HG02884 (cell line): ENCODE data around the gene C3orf18.
A peak's percentile ranks its signal among the peaks of the same experiment; 100 is the strongest.

Source experiments
- ATAC-seq: cut with Tn5 transposase; IDR thresholded peaks from one replicate; pipeline ENCODE4 v1.9.1; 2021; ENCODE audit warnings: mild to moderate bottlenecking, moderate library complexity; ENCODE audit not compliant: unreplicated experiment

C3orf18 gene

GRCh38 chr3:50567386-50568167 lies at the start of gene C3orf18:
C3orf18 (minus strand) TSS chr3:50567747; CDS start chr3:50565699, 2,048 bp downstream.
- ATAC-seq = peak; percentile 85

- peak; percentile 64 for ATAC-seq
Measured at GRCh38 chr3:50616770-50617095, 49.2 kb upstream of the C3orf18 start.

GRCh38 chr3:50616003-50616769 lies 48.6 kb upstream of the C3orf18 start:
- ATAC-seq = no peak

DNA sequence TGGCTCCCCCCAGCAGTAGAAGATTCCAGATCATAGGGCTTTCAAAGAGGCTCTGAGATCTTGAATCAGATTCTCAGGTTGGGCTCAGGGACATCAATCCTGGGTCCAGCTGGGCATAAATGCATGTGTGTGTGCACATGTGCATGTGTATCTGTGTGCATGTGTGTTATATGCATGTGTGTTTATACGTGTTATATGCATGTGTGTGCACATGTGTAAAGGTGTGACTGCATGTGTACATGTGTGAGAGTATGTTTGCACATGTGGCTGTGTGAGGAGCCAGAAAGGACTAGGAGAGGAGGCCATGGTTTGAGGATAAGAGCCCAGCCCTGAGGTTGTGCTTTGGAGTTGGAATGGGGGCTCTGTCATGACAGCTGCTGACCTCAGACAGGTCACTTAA lies 47.6 kb upstream of the C3orf18 start:
- no peak for ATAC-seq

- ATAC-seq = no peak
Measured at GRCh38 chr3:50612970-50613846, 45.7 kb upstream of the C3orf18 start.

DNA sequence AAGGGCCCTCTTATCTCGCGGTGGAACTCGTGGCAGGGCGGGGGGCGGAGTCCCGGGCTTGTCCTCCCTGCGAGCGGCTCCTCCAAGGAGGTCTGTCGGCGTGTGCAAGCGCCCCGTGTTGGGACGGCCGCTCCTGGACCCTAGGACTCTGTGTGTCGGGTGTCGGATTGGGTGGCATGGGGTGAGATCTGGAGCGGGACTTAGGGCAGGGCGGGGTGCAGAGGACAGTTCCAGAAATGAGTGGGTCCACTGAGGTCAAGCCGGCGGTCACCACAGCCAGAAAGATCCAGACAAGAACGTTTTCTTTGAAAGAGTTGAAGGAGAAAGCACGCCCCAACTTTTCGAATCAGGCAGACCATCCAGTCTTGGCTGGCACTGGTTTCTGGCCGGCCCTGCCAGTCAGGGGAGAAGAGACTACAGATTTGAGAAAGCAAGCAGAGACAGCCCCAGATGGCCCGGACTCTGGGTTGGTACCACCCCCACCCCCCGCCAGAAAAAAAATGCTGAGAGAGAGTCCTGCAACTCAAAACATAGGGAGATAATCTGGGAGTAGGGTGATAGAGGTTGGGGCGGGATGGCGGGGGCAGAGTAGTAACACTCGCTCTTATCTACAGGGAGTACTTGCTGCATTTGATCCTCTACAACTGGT lies 44.8 kb upstream of the C3orf18 start:
- ATAC-seq = no peak

DNA sequence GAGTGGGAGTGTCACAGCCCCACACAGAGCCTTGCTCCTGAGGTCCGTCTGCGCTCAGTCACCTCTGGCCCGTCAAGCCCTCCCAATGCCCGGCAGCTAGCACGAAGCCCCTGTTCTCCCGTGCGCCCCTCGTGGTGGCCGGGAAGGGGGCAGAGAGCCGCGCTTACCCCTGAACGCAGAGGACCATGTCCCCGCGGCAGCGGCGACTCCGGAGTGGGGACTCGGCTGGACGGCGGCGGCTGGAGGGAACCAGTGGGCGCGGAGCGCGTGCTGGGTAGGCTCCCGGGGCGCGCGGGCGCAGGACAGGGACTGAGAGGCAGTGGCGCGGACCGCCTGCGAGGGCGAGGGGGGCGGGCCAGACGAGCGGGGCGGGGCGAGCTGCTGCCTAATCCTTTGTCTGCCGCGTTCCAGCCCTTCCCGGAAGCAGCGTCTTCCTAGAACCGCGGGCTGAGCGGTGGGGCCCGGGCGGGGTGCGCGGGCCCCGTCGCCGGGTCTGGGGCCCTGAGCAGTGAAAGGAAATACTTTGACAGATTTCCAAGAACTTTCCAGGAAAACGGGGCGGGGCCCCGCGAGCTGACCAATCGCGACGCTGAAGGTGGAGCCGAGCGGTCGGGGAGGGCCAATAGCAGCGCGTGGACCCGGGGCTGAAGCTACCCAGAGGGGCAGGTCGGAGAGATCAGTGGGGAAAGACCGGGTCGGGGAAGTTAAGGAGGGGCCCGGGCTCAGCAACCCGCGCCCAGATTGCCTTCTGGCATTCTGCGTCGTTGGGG lies 44.1 kb upstream of the C3orf18 start, which contains the start of gene CISH:
Gene CISH (minus strand): TSS at position 311 of the 770 bp plus-strand sequence. CDS start 124 bp downstream, at position 187.
- peak; percentile 68 for ATAC-seq

DNA sequence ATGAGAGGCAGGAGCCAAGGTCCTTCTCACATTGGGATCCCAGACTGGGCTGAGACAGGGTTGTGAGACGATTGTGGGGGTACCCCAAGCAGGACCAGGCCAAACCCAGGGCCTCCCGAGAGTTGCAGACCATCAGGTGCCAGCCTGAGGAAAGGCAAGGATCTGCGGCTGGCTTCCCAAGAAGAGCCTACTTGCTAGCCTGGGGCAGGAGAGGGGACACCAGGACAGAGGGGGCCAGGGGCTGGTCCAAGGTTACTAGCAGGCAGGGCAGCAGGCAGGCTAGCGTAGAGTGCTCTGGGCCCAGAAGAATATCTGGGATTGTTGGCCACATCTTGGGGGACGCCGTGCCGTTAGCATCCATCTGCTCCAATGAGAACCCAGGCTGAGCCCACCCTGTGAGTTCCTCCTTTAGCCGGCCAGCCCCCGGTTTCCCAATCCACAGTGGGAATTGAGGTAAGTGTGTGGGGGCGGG lies 43.5 kb upstream of the C3orf18 start:
- ATAC-seq = no peak

- no peak for ATAC-seq
Measured at GRCh38 chr3:50610181-50610971, 42.8 kb upstream of the C3orf18 start.

DNA sequence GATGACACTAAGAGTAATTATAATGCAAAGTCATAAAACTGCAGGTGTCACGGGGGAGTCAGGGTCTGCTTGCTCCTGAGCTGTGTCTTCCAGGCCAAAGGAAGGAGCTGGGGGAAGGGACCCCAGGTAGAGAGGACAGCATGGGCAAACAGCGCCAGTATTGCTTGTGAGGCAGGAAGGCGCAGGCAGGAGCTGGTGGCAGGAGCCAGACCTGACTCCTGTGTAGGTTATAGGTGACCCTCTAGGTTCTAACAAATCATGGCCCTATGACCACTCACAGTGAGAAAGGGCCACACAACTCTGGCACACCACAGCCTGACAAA lies 42.2 kb upstream of the C3orf18 start:
- ATAC-seq = no peak

- no peak for ATAC-seq
Measured at GRCh38 chr3:50609071-50609762, 41.7 kb upstream of the C3orf18 start.

DNA sequence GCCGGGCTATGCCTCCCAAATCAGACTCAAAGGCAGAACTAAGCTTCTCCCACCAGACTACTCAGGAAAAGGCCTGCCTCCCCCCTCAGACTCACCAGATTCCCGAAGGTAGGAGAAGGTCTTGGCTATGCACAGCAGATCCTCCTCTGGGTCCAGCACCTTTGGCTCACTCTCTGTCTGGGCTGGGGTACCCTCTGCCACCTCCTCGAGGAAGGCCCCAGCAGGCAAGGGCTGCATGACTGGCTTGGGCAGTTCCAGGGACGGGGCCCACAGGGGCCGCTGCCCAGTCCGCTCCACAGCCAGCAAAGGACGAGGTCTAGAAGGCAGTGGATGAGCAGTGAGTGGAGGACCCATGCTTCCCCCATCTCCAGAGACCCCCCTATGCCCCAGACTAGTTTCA lies 40.7 kb upstream of the C3orf18 start:
- no peak for ATAC-seq

DNA sequence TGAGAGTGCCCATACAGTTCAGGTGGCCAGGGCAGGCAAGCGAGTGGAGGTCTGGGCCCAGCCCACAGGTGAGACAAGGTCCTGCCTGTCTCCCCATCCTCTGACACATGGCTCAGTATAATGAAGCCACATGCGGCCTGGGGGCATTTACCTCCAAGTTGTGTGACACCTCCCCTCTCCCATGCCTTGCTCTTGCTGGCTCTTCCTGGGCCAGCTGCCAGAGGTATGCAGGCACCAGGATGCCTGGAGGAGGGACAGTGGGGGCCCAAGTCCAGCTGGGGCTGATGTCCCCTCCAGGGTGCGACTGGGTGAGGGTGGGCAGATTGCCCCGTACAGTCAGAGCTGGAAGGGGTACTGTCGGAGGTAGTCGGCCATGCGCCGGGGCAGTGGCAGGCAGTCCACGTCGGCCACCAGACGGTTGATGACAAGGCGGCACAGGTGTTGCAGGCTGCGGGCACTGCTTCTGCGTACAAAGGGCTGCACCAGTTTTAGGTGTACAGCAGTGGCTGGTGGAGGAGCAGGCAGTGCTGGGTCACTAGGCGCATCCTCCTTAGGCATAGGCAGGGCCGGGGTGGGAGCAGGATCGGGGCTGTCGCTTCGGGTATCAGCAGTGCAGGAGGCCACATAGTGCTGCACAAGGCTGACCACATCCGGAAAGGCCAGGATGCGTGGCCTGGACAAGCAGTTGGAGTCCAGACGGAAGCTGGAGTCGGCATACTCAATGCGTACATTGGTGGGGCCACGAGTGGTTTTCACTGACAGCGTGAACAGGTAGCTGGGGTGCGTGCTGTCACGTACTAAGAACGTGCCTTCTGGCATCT lies 39.9 kb upstream of the C3orf18 start:
- ATAC-seq = no peak

GRCh38 chr3:50606596-50606995 lies 39.0 kb upstream of the C3orf18 start:
- ATAC-seq = no peak

DNA sequence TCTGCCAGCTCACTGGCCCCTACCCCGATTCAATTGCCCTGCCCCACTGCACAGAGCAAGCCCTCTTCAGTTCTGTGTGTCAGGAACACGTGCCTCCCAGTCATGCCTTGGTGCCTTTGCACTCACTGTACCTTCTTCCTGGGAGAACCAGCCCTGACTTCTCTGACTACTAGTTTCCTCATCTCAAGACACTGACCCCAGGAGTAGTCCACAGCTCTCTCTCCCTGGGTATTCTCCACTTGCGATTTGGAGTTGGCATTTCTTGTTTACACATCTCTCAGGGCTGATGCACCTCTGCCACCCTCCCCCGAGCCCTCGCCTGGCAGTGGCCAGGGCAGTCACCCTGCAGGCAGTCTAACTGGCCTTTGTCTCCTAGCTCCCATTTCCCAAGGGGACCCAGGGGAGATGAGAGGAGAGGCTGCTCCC lies 38.4 kb upstream of the C3orf18 start:
- ATAC-seq = no peak

DNA sequence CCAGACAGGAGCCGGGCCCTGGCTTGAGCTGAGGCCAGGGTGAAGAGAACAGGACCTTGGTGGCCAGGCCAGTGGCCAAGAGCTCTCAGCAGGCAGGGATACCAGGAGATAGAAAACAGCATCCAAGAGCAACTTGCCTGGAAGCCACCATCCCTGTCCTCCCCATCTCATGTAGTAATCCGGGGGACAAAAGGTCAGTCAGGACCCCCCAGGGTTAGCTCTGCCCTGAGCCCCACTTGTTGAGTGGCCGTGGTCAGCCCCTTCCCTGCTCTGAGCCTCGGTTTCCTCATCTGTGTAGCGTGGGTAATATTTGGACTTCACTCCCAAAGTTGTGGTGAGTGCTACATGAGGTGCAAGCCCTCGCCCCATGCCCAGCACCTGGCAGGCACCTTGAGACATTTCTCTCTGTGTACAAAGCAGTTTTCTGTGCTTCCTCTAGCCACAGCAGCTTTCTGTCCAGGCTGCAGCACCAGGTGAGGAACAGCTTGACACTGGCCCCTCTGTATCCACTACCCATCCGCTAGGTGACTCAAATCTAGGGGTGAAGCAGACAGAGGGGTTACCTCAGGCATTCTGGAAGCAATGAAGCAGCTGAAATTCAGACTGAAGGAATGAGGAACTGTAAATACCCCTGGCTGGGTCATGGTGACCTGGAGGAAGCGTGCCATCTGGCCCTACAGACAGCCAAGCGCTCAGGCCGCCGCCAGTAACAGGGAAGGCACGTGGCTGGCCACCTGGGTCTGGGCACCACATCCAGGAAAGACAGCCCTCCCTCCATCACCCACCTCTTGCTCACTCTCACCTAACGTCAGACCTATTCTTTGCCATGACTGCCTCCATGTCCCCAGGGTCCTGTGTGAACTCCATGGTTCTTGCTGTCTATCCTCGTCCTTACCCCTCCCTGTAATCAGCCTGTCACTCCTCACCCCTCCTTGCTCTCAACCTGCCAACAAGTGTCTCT lies 37.4 kb upstream of the C3orf18 start:
- no peak for ATAC-seq
